Ecto neural progenitor cell (in vitro differentiated cells): ENCODE measurements around the gene LAMA5.

Experiments used
- DNase-seq: peaks from one replicate; pipeline ENCODE4 v3.0.0-alpha.2; 2018; ENCODE audit warnings: low spot score

LAMA5 gene

GRCh38 chr20:62300319-62300718 is 66.8 kb downstream of the LAMA5 start:
- DNase-seq, result no peak

GRCh38 chr20:62299666-62300236 is 67.4 kb downstream of the LAMA5 start:
- no peak for DNase-seq

- no peak for DNase-seq
Observed at GRCh38 chr20:62298577-62299249, 68.4 kb downstream of the LAMA5 start.

- DNase-seq, result no peak
Observed at GRCh38 chr20:62297449-62298227, 69.5 kb downstream of the LAMA5 start.

- no peak for DNase-seq
Observed at GRCh38 chr20:62296724-62297448, 70.2 kb downstream of the LAMA5 start.

- no peak for DNase-seq
Observed at GRCh38 chr20:62294516-62294915, 72.6 kb downstream of the LAMA5 start.

GRCh38 chr20:62293946-62294345 is 73.2 kb downstream of the LAMA5 start:
- no peak for DNase-seq

- no peak for DNase-seq
Observed at GRCh38 chr20:62293111-62293784, 73.9 kb downstream of the LAMA5 start.

GRCh38 chr20:62292108-62292507 is 75.0 kb downstream of the LAMA5 start:
- no peak for DNase-seq

- no peak for DNase-seq
Observed at GRCh38 chr20:62291251-62292066, 75.7 kb downstream of the LAMA5 start.

GRCh38 chr20:62289898-62290297 is 77.2 kb downstream of the LAMA5 start:
- no peak for DNase-seq

- no peak for DNase-seq
Observed at GRCh38 chr20:62289131-62289530, 78.0 kb downstream of the LAMA5 start.

GRCh38 chr20:62288535-62289105 is 78.5 kb downstream of the LAMA5 start:
- no peak for DNase-seq

- DNase-seq, result no peak
Observed at GRCh38 chr20:62287759-62288534, 79.2 kb downstream of the LAMA5 start.

- no peak for DNase-seq
Observed at GRCh38 chr20:62287129-62287528, 80.0 kb downstream of the LAMA5 start.

GRCh38 chr20:62286493-62287064 is 80.5 kb downstream of the LAMA5 start:
- DNase-seq, result no peak

- no peak for DNase-seq
Observed at GRCh38 chr20:62285722-62286121, 81.4 kb downstream of the LAMA5 start.

GRCh38 chr20:62285151-62285550 is 82.0 kb downstream of the LAMA5 start:
- no peak for DNase-seq

GRCh38 chr20:62284448-62284847 is 82.7 kb downstream of the LAMA5 start:
- no peak for DNase-seq
